Stimulated activated CD4-positive, alpha-beta T cell treated with anti-CD3 and anti-CD28 coated beads, Interleukin-4, amount 100 ng/mL, for 1 hour (primary cell): ENCODE results near the gene ADAMTS17.
"Not testable (repeated sequence)": the region's sequence is repeated elsewhere in the genome, so short reads cannot be mapped to it uniquely, and the experiment has no call there.

Experiments used
- DNase-seq: peaks from one replicate; pipeline ENCODE4 v3.0.0-alpha.2; 2020

The ADAMTS17 gene

DNA sequence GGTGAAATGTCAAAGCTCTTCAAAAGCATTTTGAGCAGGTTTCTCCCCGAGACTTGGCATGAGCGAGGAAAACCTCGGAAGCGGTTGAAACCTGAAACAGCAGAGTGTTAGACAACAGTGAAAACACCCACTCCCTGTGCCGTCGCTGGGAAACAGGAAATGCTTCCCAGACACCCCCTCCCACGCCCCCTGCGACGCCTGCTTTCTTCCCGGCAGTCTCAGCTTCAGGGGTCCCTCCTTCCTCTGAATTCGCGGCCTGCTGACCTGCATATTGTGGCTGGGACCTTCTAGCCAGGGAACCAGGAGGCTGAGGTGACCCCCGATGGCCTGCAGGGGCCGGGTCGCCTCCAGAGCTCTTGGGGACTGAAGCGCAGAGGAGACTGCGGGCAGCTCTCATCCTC lies 357.9 kb downstream of the ADAMTS17 start:
- DNase-seq, result no peak

DNA sequence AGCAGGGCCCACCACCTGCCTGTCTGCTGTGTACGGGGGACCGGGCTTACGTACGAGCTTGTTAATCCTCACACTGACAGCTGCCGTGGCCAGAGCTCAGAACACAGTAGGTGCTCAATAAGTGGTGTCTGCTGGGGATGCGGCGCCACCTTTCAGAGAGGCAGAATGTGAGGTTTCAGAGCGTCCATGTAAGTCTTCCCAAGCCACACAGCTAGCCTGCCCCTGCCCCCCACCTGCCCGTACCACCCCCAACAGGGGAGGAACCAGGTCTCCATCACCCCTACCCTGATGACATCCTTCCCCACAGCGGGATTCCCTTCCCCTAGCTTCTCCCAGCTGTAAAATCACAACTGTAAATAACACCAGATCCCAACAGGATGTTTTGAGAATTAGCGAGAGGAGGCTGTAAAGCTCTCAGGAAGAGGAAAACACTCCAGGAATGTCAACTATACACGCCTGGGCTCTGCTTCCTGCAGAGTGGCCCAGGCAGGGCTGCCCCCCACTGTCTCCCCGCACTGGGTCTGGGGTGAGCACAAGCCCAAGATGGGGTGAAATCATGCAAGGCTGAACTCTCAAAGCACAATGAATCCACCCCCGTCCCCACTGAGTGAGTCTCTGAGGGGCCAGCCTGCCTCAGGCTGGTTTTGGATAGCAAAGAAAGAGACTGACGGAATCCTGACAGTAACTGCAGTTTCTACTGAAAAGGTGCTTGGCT lies 358.4 kb downstream of the ADAMTS17 start:
- DNase-seq, result no peak

DNA sequence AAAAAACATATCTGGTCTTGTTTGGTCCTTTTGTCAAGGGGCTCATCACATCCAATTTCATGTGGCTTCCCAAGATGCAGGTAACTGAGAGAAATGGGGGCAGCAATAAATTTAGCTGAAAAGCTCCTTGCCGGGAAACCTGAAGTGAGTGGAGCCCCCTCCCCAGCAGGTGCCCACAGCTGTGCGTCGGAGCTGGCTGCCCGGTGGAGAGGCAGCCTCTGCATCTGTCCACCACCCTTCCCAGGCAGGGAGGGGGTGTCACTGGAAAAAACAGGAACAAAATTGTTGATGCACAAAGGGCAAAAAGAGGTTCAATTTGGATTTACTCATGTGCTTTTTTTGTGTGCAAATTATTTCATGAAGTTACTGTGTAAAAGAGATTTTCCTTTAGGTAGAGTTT lies 359.1 kb downstream of the ADAMTS17 start:
- no peak for DNase-seq

DNA sequence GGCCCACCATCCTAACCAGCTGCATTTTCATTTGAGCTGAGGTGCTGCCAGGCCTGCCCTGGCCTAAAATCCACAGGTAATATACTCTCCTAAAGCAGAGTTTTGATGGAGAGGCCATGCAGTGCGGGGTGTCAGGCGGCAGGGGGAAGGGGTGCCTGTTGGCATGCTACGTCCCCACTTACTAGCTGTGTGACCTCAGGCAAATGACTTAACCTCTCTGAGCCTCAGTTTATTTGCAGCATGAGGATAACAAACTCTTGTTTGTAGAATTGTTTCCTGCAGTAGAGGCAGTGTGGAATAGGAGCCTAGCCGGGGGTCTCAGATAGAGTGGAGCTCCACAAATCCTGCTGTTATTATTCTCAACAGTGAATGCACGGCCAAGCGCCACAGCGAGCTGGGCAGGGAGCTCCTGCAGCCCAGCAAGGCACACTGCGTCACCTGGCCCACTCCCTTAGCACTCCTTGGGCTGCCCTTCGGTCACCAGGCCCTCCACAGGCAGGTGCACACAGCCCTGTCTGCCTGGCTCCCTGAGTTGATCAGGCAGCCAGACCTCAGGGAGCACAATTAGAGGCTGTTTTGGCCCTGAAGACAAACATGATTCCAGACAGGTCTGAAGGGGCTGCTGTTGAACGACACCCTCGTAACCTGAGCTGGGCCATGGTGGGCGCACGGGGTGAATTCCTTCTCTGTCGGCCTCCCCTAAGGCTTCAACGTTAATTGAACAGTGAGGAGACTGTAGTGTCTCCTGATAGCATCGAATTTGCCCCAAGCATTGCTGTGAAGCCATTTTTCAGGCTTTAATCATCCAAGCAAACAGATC lies 359.7 kb downstream of the ADAMTS17 start:
- no peak for DNase-seq

DNA sequence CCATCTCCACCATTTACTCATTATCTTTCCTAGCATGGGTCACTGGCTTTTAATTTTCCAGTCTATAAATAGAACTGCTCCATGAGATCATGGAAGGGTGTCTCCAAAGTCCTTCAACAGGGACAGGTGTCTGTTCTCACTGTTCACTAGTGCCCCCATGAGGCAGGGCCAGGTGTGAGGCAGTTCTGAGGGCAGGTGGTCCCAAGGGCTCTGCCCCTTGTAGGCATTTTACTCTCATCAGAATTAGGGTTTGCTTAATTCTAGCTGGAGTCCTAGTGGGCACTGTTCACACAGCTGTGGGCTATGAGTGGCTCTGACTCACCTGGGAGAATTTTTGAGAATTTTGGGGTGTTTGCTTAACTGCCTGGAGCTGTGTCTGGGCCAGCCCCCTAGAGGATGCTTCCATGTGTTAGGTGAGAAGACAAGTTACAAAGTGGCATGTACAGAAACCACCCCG lies 360.6 kb downstream of the ADAMTS17 start:
- no peak for DNase-seq

DNA sequence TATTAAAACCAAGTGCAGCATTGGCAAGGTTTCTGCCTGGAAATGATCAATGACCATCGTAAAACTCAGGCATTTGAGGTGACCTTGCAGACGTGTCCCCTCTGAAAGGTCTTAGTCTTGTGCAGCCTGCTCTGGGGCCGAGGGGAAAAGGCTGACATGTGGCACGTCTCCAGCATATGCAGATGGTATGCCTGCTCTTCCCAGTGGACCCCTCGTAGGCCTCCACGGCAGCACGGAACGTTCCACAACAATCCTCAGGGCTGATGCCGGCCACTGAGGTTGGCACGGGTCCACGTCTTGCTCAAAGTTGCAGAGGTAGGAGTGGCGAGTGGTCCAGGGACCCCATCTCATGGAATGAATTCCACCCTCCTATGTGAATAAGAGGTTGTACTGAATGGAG lies 361.0 kb downstream of the ADAMTS17 start:
- DNase-seq, result no peak

DNA sequence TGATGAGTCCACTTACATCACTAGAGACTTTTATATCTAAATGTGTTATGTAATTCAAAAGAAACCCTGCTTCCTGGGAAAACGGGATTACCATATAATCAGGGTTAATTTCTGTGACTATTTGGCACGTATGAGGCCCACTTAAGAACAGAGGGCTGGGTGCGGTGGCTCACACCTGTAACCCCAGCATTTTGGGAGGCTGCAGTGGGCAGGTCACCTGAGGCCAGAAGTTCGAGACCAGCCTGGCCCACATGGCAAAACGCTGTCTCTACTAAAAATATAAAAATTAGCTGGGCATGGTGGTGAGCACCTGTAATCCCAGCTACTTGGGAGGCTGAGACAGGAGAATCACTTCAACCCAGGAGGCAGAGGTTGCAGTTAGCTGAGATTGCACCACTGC lies 361.9 kb downstream of the ADAMTS17 start:
- not testable (repeated sequence) for DNase-seq

DNA sequence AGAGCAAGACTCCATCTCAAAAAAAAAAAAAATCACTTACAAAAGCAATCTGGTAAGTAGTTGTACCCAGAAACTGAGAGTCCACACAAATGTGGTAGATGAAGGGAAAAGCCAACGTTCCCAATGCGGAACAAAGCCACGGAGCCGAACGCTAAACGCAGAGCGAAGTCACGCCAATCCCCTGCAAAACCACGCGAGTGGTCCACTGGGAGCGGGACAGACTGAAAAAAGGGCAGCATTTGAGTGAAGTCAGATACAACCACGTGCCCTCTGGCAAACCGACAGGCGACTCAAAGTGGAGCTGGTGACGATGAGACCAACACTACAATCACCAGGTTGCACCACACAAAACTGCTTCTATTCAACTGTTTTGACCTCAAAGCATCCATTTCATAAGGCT lies 362.4 kb downstream of the ADAMTS17 start:
- DNase-seq, result no peak

DNA sequence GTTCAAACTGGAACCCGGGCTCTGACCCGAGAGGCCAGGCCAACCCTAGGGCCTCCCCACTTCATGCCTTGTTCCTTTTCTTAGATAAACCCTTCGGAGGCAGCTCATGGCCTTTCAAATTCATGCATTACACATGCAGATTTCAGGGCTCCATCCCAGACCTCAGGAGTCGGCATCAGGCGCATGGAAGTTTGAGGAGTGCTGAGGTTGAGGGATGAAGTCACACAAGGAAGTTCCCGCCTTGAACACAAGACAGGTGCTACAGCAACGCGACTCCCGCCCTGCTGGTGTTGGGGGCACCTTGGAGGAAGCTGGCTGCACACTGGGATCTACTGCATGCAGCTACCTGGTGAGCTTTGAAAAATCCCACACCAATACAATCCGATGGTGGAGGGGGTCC lies 363.3 kb downstream of the ADAMTS17 start:
- DNase-seq, result no peak

DNA sequence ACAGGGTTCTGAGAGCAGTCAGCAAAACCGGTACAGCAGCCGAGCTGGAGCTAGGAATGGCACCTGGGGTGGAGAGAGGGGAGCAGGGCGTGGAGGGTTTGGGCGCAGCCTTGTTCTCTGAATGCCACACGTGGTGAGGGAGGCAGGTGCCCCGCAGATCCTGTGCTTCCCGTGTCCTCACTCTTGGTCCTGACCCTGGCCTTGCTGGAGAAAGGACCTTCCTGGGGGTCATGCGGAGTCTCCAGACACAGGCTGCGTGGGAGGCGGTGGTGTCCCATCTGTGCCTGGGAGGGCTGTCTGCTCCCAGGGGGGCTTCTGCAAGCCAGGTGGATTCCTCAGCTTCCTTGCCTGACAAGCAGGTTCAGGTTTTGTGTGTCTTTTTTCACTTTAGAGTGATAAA lies 363.8 kb downstream of the ADAMTS17 start:
- no peak for DNase-seq

DNA sequence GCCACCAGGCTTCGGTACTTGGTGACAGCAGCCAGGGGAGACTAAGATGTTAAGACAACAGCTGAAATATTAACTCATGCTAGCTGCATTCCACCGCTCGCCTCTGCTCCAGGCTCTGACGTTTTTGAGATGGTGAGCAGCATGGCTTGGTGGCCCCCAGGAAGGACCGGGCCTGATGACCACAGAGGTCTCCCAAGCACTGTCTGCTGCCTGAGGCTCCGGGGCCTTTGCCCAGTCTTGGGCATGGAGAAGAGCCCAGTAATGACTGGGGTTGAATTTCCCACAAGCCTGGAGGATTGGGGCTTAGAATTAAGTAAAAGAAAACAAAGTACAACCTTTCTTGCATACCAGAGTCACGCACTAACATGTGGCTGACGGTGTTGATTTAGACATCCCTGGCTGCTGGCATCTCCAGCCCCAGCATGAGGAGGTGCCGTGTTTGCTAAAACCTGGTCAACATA lies 364.9 kb downstream of the ADAMTS17 start:
- DNase-seq, result no peak

DNA sequence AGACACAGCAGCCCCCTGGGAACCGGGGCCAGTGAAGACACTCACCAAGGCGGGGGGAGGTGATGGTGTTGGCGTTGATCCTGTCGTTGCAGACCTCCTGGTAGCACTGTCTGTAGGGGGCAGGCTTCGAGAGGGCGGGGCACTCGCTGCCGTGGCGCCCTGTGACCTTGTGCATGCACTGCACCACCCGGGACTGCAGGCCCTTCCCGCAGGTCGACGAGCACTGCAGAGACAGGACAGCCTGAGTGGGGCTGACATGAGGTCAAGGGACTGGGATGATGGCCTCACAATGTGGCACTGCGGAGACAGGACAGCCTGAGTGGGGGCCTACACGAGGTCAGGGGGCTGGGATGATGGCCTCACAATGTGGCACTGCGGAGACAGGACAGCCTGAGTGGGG lies 365.8 kb downstream of the ADAMTS17 start:
- DNase-seq, result no peak

DNA sequence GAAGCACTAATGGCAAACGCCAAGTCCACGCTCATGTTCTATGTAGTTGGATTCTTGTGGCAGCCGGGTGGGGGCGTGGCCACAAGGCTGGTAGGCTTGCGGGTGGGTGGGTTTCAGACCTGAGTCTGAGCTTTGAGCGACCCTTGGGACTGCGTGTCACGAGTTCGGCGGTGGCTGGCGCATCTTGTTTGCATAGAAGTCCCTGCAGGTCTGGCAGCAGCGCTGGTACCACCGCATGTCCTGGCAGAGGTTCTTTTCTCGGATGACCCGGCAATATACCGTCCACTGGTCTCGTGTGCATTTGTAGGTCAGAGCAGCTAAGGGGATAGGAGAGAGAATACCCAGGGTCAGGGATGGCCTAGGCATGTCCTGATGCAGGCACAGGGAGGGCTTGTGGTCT lies 367.5 kb downstream of the ADAMTS17 start:
- DNase-seq, result no peak

DNA sequence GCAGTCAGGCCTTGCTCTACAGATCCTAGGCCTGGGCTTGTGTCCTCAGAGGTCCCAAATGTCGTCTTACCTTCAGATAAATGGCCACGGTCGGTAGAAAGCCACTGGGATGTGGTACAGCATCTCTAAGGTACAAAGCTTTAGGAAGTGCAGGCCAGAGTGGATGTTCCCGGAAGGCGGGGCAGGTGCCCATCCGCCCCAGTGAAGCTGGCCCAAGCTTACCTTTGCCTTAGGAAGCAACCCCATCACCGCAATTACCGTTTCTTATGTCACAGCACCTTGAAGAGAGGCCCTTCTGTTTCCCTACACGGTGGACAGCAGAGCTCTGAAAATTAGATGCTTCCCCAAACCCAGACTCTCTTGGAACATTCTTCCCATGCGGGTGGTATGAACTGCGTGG lies 368.4 kb downstream of the ADAMTS17 start:
- DNase-seq, result no peak

DNA sequence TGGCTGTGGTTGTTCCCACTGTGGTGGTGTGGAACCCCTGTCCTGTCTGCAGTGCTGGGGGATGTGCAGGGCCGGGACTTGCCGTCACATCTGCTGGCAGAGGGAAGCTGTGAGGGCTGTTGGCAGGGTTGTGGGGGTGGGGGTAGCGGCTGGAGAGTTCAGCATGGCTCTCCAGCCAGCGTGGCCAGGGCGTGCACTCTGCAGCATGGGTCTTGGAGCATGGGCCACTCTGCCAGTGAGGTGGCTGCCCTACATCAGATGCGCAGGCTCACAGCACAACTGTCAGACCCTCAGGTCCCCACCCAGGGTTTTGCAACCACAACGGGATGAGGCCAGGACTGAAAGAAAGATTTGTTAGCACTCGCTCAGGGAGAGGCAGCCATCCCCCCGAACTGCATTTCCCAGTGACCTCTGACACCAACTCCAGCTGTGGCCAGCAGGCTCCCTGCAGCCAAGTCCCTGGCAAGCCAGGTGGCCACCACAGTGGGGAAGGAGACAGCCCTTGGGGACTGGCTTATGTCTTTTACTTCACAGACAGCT lies 370.8 kb downstream of the ADAMTS17 start:
- DNase-seq, result no peak

DNA sequence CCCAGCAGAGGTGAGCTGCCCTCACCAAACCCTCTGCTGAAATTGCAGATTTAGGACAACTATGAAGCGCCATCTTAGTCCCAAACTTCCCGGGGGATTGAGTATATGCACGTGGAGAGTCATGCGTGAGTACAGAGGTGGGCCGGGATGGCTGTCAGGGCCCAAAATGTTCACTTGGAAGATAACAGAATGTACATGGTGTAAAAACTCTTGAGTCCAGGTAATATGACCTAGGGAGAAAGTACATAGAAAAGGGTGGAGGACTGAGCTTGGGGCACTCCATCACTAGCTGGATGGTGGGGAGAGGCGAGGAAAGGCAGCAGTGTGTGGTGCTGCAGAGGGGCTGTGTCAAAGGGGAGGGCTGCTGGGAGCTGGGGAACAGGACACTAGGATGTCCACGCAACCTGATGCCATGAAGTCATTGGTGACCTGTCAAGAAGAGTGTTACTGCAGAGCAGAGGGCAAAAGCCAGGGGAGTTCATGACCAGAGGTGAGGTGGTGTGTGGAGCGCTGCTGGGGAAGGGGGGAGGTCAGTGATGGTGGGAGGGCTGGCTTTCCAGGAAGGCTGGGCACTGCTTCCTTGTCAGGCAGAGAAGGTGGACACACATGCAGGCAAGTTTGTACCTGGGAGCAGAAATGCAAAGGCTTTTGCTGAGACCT lies 372.4 kb downstream of the ADAMTS17 start:
- DNase-seq, result no peak

DNA sequence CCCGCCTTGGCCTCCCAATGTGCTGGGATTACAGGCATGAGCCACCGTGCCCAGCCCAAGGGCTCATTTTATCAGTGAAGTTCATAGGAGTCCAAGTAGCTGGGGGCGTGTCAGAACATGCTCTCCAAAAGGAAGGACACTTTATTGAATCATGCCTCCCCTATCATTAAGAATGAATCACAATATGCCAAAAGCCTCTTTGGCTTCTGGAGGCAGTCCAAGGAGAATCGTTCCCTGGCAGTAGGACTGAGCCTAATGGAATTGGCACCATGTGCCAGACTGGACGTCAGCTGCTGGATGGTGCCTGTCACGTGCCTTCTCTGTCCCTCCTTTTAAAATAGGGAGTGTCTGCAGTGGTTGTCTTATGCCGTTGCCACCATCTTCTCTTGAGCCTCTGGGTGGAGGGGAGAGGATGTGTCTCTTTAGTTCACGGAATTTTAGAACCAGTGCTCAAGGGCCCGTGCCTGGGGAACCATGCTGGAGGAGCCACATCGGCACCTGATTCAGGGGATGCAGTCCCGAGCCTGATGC lies 373.9 kb downstream of the ADAMTS17 start:
- DNase-seq, result no peak

DNA sequence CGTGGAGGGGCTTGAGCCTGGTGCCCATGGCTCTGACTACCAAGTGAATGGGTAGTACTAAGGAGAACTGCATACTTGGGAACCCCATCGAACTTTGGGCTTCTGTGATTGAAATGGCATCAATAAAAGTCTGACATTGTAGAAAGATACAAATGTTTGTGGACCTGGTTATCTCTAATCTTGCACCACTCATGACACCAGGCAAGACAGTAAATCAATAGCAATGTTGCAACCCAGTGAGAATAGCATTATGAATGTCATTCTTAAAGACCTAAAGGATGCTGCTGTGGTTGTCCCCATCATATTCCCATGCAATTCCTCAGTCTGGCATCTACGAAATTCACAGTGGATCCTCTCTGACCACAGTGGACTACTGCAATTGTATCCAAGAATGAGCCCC lies 375.0 kb downstream of the ADAMTS17 start:
- no peak for DNase-seq

DNA sequence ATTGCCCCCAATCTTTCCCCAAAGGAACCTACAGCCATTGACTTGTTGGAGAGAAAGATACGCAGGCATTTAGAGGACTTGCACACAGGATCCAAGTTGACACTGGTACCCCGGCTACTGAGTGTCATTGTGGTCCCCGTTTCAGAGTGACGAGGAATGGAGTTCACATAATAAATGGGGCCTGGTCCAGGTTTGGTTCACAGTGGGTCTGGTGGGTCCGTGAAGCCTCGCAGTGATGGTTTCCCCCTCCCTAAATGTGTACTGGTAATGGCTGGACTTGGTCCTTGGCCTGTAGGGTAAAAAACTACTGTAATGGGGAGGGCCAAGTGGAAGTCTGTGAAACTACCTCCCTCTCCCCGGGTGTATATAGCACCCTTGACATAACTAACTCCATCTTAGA lies 376.4 kb downstream of the ADAMTS17 start:
- no peak for DNase-seq

DNA sequence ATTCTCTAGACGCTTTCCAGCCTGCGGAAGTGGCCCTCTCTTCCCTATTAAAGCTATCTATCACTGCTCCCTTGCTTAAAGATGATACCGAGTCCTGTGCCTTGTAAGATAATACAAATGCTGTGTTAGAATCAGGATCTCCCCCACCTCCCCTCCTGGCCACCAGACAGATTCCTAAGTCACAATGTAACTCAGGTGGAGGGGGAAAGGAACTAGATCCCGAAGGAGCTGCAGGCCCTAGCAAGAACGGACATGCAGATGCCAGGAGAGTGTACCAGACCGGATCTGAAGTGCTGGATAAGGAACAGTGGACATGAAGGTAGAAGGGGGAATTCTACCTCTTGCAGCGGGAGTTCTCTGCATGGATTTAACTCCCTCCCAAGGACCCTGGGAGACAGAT lies 377.8 kb downstream of the ADAMTS17 start:
- DNase-seq, result no peak

DNA sequence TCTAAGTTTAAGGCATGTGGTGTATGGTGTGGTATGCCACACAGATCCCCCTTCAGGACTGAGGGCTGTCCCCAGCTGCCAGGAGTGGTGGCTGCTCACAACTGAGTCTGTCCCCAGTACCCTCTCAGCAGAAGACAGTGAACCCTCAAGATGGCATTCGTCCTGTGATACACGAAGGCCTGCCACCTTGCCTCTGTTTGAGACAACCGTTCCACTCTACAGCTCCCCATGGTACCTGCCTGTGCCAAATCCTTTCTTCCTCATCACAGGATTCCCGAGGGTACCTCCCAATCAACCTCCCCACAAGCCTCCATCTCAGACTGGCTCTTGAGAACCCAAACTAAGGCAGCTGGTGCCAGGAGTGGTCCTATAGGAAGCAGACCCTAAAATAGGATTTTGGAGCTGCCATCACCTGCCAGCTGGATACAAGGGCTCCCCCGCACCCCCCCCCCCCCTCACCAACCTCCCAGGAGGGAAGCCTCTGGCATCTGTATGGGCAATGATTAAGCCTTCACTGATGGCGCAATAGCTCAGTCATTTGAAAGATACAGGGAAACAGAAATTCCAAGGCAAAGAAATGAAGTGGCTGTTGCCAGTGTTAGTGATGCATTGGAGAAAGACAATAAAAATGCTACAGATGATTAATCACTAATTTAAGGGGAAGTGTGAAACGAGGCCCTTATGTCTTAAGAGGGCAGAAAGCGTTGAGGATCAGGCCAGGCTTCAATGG lies 378.5 kb downstream of the ADAMTS17 start:
- no peak for DNase-seq

DNA sequence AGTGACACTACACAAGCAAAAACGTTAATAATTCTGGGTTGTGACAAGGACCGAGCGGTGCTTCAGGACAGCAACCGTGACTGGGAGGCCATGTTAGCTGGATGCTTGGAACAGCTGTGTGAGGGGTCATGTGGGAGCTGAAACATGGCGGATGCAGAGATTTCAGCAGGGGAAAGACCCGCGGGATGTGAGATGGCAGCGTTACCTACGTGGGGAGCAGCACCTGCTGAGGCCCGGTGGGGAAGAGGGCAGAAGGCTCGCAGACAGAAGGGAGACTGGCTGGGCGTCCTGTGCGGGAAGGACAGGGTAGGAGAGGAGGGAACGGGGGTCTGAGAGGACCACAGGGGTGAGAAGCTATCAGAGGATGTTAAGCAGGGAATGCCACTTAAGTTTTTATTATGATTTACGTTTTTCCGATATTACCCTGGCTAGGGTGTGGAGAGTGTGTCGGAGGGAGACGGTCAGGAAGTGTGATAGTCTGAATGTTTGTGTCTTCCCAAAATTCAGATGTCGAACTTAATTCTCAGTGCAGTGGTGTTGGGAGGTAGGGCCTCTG lies 379.7 kb downstream of the ADAMTS17 start:
- DNase-seq, result no peak
